HG03175 (cell line): ENCODE measurements around the gene CLEC7A.

Source experiments
- ATAC-seq: cut with Tn5 transposase; IDR thresholded peaks from one replicate; pipeline ENCODE4 v1.9.1; 2021; ENCODE audit warnings: mild to moderate bottlenecking, moderate library complexity; ENCODE audit not compliant: unreplicated experiment

The CLEC7A gene

DNA sequence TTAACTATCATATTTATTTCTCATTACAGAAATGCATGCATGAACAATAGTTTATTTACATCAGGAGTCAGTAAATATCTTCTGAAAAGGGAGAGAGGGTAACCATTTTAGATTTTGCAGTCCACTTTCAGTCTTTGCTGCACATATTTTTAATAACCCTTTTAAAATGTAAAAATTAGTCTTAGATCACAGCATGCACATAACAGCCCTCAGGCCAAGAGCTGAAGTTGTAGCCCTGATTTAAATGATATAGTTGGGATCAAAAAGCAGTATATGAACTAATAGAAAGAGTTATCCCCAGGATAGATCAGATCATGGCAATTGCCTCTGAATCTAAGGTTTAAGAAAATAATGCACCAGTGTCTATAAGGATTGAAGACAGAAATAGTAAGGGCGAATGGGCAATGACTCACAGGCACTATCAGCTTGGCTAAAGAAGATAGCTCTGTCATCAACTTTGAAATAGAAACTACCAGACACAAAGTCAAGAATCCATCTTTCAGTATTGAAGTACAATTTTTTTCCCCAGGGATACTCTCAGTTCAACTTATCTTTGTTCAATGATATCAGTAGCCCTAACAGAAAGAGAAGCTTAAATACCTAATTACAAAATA is 13.1 kb upstream of the CLEC7A start:
- ATAC-seq: no peak

DNA sequence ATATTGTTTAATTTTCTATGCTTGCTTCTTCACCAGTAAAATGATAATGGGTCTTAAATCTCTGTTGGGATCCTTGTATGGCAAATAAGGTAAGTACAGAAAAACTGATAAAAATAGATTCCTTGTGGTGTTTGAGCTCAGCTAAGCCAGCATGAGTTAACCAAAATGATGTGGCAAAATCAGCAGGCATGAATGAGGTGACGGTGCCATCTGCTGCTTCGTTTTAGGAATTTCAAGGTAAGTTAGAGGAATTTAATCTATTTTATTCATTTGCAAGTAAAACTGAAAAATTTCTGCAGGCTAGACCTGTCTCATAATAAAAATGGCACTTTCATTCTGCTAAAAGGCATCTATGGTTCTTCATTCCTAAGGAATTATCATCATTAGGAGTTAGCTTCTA is 10.0 kb upstream of the CLEC7A start:
- ATAC-seq: no peak

DNA sequence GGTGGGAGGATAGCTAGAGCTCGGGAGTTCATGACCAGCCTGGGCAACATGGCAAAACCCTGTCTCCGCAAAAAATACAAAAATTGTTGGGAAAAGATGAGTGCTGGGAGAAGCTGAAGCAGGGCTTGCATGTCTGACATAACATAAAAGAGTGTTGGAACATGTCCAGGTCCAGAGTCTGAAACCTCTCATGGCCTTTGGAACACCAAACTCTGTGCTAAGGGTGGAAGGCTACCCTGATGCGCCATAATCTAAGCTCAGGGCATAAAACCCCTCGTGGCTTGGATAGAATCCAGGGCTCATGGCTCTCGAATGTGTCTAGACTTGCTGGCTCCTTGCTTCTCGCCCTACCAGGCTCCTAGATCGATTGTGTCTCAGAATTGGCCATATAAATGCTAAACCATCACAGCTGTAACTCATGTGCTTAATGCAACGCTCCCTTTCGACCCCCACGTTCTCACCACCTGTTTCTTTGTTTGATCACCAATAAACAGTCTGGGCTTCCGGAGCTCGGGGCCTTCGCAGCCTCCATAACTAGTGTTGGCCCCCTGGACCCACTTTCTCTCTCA is 6.7 kb upstream of the CLEC7A start:
- ATAC-seq: no peak

DNA sequence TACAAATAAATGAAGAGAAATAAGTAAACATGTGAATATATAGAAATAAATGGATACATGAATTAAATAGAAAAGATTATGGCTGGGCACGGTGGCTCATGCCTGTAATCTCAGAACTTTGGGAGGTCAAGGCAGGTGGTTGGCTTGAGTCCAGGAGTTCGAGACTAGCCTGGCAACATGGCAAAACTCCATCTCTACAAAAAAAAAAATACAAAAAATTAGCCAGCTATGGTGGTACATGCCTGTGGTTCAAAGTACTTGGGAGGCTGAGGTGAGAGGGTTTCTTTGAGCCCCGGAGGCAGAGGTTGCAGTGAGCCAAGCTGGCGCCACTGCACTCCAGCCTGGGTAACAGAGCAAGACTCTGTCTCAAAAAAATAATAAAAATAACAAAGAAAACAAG is 5.1 kb upstream of the CLEC7A start:
- no peak for ATAC-seq

DNA sequence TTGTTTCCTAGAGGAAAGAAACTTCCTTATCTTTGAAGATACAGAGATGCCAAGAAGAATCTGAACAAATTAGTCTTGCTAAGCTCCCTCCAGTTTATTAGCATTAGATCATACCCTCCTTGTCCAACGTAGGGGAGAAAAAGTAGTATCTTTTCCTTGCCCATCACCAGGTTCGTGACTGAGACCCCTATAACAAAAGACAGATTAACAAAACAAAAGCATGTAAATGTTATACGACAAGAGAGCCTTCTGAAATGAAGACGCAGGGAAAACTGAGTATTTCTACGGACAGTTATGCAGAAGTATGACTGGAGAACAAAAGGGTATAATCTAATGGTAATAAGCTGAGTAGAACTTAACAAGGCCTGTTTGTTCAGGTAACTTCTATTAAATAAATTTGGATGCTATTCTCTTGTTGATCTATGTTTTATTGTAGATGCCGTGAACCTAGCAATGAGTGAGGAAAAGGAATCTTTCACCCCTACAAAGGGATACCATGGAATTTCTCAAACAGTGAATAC is 2.9 kb upstream of the CLEC7A start:
- no peak for ATAC-seq

DNA sequence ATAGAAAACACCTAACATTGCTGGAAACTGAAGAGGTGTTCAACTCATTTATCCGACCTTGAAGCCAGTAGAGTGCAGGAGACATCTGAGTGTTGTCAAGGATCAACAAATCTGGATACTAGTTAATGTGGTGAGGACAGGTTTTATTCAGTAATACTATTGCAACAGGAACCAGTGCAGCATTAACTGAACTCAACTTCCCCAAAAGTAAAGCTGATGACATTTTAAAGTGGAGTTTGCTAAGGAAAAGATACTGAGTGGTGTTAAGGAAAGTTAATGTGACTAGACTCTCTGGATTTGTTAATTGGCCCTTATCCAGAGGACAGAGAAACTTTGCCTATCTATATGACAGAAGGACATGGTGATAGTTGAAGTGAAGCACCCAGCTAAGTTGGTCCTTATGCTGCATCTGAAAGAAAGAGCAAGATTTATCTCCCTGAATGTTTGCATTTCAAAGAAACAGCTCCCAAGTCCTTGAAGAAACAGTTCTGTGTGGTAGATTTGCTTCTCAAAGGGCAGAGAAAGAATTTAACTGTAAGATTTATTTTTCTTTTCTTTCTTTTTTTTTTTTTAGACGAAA is 1.2 kb upstream of the CLEC7A start:
- ATAC-seq: no peak

DNA sequence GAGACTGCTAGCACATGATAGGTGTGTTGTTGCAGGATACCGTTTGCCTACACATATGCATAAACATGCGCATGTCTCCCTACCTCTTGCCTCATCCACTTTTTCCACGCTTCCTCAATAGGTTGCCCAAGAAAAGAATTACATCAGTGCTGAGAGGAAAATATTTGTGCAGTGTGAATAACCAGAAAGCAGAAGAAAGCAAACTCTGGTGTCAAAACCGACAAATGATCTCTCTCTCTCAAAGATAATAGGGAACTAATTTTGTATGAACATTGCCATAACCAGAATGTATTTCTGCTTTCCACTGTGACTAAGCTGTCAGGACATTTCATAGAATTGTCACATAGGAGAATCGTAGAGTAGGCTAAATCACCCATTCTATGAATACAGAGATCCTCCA is 1.3 kb downstream of the CLEC7A start:
- ATAC-seq: no peak

DNA sequence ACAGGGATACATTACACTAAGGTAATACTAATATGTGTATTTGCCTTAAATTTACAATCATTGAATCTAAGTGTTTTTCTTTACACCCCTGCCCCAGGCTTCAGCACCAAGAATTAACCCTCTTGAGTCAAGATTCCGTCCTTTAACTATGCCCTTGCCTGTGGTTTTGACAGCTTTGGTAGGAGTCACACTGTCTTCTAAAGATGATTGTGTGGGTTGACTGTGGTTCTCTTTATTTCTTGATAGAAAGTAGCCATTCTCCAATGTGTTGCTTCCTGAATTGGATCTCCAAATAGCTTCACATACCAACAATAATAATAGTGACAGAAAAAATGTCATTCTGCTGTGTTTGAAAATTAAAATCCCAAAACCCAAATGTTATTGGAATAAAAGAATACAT is 3.6 kb downstream of the CLEC7A start:
- no peak for ATAC-seq

DNA sequence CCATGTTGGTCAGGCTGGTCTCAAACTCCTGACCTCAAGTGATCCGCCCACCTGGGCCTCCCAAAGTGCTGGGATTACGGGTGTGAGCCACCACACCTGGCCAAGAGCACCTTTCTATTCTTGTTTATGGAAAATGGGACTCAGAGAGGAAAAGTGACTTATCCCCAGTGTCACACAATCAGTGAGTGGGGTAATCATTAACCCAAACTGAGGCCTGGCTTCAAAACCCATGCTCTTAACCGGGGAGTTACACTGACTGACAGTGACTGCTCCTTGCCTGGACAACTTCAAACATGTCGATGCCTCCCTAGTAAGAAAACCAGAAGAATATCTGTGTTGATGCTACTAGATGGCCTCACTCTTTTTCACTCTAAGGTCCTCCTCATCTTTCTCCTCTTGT is 7.3 kb downstream of the CLEC7A start:
- ATAC-seq: no peak

DNA sequence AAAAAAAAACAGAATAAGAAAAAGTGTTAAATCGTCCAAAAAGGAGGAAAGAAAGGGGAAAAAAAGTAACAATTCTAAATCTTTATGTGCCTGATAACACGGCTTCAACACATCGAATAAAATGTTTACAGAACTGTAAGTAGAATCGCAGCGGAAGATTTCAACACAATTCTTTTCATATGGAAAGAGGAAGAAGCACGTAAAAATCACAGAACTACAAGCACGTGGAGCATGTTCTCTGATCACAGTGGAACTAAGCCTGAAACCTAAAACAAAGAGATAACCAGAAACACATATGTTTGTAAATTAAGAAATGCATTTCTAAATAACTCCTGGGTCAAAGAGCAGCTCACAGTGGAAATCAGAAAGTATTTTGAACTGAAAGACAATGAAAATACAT is 8.7 kb downstream of the CLEC7A start:
- ATAC-seq: no peak

DNA sequence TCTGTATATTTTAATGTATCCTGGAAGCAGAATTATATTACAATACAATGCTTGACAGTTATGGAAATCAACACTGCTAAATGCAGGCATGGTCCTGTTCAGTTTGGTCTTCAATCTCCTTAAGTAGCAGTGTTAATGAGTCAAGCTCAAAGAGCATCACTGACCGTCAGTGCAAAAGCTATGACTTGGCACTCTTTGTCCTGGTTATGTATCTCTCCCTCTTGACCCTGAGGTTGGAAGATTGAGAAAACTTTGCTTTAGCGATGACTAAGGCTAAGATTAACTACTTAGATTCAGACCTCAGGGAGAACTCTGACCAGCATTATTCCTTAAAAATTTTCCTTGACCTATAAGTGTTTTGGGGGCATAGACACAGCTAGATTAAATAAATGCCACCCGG is 10.9 kb downstream of the CLEC7A start:
- no peak for ATAC-seq

DNA sequence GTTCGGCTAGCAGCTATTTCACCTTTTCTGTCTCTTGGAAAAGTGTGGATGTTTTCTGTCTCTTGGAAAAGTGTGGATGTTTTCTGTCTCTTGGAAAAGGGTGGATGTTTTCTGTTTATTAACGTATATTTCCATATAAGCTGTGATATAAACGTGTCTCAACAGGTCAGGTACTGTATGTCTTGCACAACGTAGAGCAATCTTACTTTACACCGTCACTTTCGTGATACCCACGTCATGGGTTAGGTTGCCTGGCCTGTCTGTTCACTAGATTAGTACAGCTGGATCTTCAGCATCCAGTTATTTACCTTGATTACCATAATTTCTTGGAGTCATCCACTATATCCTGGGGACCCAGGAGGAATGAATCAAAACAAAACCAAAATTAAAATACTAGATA is 14.1 kb downstream of the CLEC7A start:
- ATAC-seq: no peak

DNA sequence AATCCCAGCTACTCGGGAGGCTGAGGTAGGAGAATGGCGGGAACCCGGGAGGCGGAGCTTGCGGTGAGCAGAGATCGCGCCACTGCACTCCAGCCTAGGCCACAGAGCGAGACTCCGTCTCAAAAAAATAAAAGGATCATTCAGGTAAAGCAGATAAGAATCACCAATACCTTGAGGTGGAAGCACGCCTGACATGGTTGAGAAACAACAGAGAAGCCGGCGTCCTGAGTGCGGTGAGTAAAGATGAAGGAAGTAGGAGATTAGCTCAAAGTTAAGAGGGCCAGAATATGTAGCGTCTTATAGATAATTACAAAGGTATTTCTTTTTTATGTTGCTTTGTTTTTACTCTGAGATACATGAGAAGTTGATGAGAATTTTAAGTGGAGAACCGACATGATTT is 14.7 kb downstream of the CLEC7A start:
- ATAC-seq: no peak

DNA sequence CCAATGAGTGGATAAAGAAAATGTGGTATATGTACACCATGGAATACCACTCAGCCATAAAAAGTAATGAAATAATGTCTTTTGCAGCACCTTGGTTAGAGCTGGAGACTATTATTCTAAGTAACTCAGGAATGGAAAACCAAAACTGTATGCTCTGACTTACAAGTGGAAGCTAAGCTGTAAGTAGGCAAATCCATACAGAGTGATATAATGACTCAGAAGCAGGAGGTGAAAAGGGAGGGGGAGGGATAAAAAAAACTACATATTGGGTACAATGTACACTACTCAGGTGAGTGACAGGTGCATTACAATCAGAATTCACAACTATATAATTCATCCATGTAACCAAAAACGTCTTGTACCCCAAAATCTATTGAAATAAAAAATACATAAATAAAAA is 16.1 kb downstream of the CLEC7A start:
- ATAC-seq: no peak

DNA sequence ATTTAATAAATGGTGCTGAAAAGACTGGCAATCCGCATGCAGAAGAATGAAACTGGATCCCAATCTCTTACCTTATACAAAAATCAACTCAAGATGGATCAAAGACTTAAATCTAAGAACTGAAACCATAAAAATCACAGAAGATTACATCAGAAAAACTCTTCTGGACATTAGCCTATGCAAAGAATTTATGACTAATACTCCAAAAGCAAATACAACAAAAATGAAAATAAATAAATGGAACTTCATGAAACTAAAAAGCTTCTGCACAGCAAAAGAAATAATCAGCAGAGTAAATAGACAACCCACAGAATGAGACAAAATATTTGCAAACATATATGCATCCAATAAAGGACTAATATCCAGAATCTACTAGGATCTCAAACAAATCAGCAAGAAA is 16.9 kb downstream of the CLEC7A start:
- ATAC-seq: no peak

DNA sequence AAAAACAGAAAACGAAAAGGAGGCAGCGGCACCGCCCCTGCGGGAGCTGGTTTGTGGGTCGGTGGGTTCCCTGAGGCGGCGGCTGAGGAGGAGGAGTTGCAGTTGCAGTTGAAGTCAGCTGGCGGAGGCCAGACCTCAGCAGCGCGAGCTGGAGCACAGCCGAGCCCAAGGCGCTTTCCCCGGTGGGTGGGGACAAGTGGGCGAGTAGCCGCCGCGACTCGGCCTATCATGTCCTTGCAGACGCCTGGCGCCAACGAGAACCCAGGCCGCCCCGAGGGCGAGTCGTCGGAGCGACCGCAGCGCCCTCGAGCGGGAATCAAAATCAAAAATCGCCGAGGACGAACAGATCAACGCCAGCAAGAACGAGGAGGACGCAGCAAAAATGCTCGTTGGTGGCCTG is 18.5 kb downstream of the CLEC7A start:
- ATAC-seq: no peak

DNA sequence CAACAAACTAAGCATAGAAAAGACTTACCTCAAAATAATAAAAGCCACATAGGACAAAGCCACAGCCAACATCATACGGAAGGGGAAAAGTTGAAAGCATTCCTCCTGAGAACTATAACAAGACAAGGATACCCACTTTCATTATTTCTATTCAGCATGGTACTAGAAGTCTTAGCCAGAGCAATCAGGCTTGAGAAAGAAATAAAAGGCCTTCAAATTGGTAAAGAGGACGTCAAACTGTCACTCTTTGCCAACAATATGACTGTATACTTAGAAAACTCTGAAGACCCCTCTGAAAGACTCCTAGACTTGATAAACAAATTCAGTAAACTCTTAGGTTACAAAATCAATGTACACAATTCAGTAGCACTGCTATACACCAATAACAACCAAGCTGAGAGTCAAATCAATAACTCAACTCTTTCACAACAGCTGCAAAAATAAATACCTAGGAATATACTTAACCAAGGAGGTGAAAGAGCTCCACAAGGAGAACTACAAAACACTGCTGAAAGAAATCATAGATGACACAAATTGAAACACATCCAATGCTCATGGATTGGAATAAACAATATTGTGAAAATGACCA is 19.6 kb downstream of the CLEC7A start:
- ATAC-seq: no peak

DNA sequence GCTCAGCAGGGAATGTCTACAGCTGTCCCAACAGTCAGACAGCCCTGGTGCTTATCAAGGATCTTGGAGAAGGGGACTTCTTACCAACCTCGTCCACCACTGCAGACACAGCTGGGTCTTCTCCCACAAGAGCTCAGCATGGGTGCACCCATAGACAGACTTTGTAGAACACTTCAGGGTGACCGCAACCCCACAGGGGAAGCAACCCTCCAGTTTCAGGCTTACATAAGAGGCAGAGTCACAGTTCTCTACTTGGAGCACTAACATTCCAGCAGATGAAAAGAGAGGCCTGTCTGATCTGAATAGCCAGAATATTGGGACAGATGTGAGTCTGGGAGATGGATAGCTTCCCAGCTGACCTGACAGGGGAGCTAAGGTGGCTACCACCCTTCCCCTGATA is 27.7 kb downstream of the CLEC7A start:
- no peak for ATAC-seq

DNA sequence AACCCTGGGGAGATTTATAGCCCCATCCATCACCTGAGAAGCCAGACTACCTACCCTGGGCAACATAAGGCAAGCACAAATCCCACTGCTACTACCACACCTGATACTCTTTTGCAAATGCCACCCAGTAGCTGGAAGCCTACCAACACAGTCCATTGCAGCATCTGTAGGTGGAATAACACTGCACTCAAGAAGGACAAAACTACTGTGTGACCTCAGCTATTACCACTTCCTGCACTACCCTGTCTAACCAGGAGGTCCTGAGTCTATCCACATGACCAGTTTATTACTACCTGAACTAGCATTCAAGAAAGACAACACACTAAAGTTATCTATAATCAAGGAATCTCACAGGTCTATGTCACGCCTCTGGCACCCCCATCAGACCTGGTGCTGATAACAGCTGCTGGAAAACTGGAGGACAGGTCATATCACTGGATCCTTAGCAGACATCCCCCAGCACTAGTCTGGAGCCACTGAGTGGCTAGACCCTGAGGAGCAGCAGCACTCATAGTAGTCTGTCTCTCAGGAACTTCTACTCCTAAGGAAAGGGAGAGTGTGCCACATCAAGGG is 28.3 kb downstream of the CLEC7A start:
- no peak for ATAC-seq

DNA sequence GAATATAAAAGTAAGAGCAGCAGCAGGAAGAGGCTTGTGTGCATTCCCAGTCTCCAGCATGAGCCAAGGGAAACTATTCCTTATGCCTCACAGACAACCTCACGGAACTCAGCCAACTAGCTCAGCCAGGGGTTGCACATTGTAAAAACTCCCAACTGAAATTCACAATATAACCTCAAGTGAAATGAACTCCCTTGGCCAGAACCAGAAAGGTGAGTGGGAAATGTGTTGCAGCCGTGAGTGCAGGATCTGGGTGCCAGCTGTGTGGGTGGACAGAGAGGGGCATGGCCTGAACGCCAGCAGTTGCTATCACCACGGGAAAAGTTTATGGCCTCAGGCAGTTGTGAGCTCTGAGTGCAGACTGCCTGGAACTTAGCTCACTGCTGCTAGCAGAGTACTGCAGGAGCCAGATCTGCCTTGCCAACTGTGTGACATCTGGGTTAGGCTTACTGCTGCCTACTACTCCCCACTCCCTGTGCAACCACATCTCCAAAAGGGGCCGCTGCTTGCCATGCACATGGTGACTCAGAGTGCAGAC is 28.9 kb downstream of the CLEC7A start:
- ATAC-seq: no peak

DNA sequence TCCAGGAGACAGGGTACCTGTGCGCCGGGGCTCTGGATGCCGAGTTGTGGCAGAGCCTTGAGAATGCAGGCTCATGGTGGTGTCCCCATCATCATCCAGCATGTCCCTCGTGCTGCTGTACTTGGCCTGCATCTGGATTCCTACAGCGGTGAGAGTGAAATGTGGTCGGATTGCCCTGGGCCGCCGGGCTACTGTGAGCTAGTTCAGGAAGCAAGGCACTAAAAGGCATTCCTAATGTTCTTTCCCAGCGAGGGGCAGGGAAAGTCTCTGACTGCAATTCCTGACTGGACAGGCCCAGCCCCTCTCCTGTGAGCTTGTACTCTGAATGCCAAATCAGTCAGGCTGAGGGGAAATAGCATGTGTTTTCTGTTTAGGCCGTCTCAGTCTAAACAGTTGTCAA is 31.2 kb downstream of the CLEC7A start, which contains the start of gene CLEC1A:
Gene CLEC1A (minus strand): TSS at position 195 of the 400 bp plus-strand sequence. CDS start 63 bp downstream, at position 132.
- no peak for ATAC-seq

DNA sequence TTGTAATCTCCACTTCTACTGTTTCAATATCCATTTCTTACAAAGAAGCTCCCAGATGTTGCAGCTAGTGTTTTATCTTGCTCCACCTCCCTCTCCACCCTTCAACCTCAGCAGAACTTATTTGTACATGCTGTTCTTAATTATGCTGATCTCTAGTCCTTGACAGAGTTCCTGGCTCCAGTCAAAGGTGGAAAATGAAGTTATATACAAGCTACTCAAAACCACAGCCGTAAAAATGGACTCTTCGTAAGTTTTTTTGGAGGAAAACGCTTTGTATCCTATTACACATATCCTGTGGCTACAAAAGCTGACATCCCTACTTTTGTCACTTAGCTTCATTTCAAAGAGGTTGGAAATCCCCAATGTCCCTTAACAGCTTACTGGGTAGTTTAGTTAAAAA is 32.5 kb downstream of the CLEC7A start:
- no peak for ATAC-seq
